ENCODE measurements around the gene PEX10.

The PEX10 gene

GRCh38 chr1:2381741-2382620 lies 30.4 kb downstream of the PEX10 start:
- no peaks in the 10 kb centered on the region for H3K27me3 ChIP-seq (replicated peaks; ENCODE audit: control insufficient read depth, insufficient read depth, low read length)
- DNase-seq (ENCODE audit: extremely low read depth, insufficient read length): peak; percentile 65
- no peaks in the 10 kb centered on the region; the same call in 1 of the 2 replicates for H3K36me3 ChIP-seq (ENCODE audit: control insufficient read depth, insufficient read depth, low read length)
- no peak overlapping the region for H3K4me3 ChIP-seq (replicated peaks; ENCODE audit: low read depth, low read length)
- peak; percentile 94 for TF ChIP-seq CTCF (IDR thresholded peaks at IDR 0.05; ENCODE audit: insufficient read depth, low read length, poor library complexity, severe bottlenecking)

- TF ChIP-seq CTCF (IDR thresholded peaks at IDR 0.05; ENCODE audit: insufficient read depth, low read length, poor library complexity, severe bottlenecking): no peak
- H3K4me3 ChIP-seq (replicated peaks; ENCODE audit: low read depth, low read length): no peak overlapping the region
- peak; percentile 10 for DNase-seq (ENCODE audit: extremely low read depth, insufficient read length)
- no peaks in the 10 kb centered on the region for H3K27me3 ChIP-seq (replicated peaks; ENCODE audit: control insufficient read depth, insufficient read depth, low read length)
- H3K36me3 ChIP-seq (ENCODE audit: control insufficient read depth, insufficient read depth, low read length): no peaks in the 10 kb centered on the region; the same call in 1 of the 2 replicates
Observed at GRCh38 chr1:2380816-2381591, 31.4 kb downstream of the PEX10 start.

GRCh38 chr1:2379733-2380404 lies 32.5 kb downstream of the PEX10 start:
- Histone ChIP-seq H3K4me3 (replicated peaks; ENCODE audit: low read depth, low read length) (no peak overlapping the region), H3K36me3 (ENCODE audit: control insufficient read depth, insufficient read depth, low read length) (no peaks in the 10 kb centered on the region), H3K27me3 (replicated peaks; ENCODE audit: control insufficient read depth, insufficient read depth, low read length) (no peaks in the 10 kb centered on the region)
- TF ChIP-seq CTCF (IDR thresholded peaks at IDR 0.05; ENCODE audit: insufficient read depth, low read length, poor library complexity, severe bottlenecking): no peak
- peak; percentile 6 for DNase-seq (ENCODE audit: extremely low read depth, insufficient read length)

- Histone ChIP-seq H3K36me3 (ENCODE audit: control insufficient read depth, insufficient read depth, low read length) (no peaks in the 10 kb centered on the region), H3K4me3 (replicated peaks; ENCODE audit: low read depth, low read length) (no peak overlapping the region), H3K27me3 (replicated peaks; ENCODE audit: control insufficient read depth, insufficient read depth, low read length) (no peaks in the 10 kb centered on the region)
- no peak for DNase-seq (ENCODE audit: extremely low read depth, insufficient read length)
- no peak for TF ChIP-seq CTCF (IDR thresholded peaks at IDR 0.05; ENCODE audit: insufficient read depth, low read length, poor library complexity, severe bottlenecking)
Observed at GRCh38 chr1:2378956-2379732, 33.2 kb downstream of the PEX10 start.

- H3K27me3 ChIP-seq (replicated peaks; ENCODE audit: control insufficient read depth, insufficient read depth, low read length): no peaks in the 10 kb centered on the region
- H3K4me3 ChIP-seq (replicated peaks; ENCODE audit: low read depth, low read length): no peak overlapping the region
- H3K36me3 ChIP-seq (ENCODE audit: control insufficient read depth, insufficient read depth, low read length): no peaks in the 10 kb centered on the region
- no peak for TF ChIP-seq CTCF (IDR thresholded peaks at IDR 0.05; ENCODE audit: insufficient read depth, low read length, poor library complexity, severe bottlenecking)
- DNase-seq (ENCODE audit: extremely low read depth, insufficient read length): no peak
Observed at GRCh38 chr1:2378441-2378851, 33.9 kb downstream of the PEX10 start.

Measured in GM06990 (cell line).